Panc1 (cell line): ENCODE results near the gene ATXN10. TPM values are rescaled to one million over a fixed set of nuclear protein-coding genes. Genes with fewer than 3 reads are reported as not detected.

Source experiments
- ATAC-seq: fragments of 200-7000 bp; cut with Tn5 transposase; 2 replicates; pipeline ENCODE4 v1.9.1; 2020; ENCODE audit warnings: mild to moderate bottlenecking, moderate library complexity
- BruUV-seq: library from RNA; stranded (reverse); fragments of 400-500 nt; replicated peaks from 2 replicates; lab custom pipeline; 2021; lab: Mats Ljungman, UMichigan
- CTCF ChIA-PET: fragments of 300-600 bp; sonication (Branson Sonifier 250); formaldehyde crosslinking; loops from one replicate; lab custom pipeline; 2022; ENCODE audit warnings: antibody characterized with exemption; lab: Charles Lee
- POLR2A ChIA-PET: fragments of 300-600 bp; sonication (Branson Sonifier 250); formaldehyde crosslinking; loops from one replicate; lab custom pipeline; 2022; ENCODE audit warnings: antibody characterized with exemption; lab: Charles Lee
- DNase-seq: peaks from one replicate; pipeline ENCODE4 v3.0.0-alpha.2; 2010; ENCODE audit warnings: low read depth, low spot score
- H3K27ac ChIP-seq: 2 replicates; pipeline ENCODE4 v1.5.1; 2011; ENCODE audit warnings: mild to moderate bottlenecking, low read length, inconsistent platforms
- H3K27me3 ChIP-seq: fragments of 200-500 bp; sonication (Bioruptor generic); 2 replicates; pipeline ENCODE4 v1.6.0; 2014; ENCODE audit warnings: low read length, inconsistent platforms; ENCODE audit not compliant: control insufficient read depth, insufficient read depth
- H3K36me3 ChIP-seq: fragments of 200-500 bp; sonication (Bioruptor generic); 2 replicates; pipeline ENCODE4 v1.5.1; 2014; ENCODE audit warnings: inconsistent platforms, mild to moderate bottlenecking, low read length, moderate library complexity; ENCODE audit not compliant: control insufficient read depth, insufficient read depth
- H3K4me1 ChIP-seq: 2 replicates; pipeline ENCODE4 v1.5.1; 2011; ENCODE audit warnings: inconsistent platforms, mild to moderate bottlenecking, low read length, moderate library complexity; ENCODE audit not compliant: control insufficient read depth, insufficient read depth
- H3K4me3 ChIP-seq, 2 experiments: 2 replicates each; pipeline ENCODE4 v1.5.1; 2011 to 2012; ENCODE audit warnings: low read depth in 2 of 2, low read length in 2 of 2, mild to moderate bottlenecking in 2 of 2, inconsistent platforms in 1 of 2, moderate library complexity in 1 of 2
- H3K9me3 ChIP-seq: fragments of 200-500 bp; sonication (Bioruptor generic); 2 replicates; pipeline ENCODE4 v1.5.1; 2014; ENCODE audit warnings: low read depth, mild to moderate bottlenecking, inconsistent platforms, low read length, moderate library complexity; ENCODE audit not compliant: control insufficient read depth, insufficient read depth
- POLR2AphosphoS5 ChIP-seq: IDR thresholded peaks from 2 replicates; pipeline ENCODE4 v1.6.1; 2012; ENCODE audit warnings: mild to moderate bottlenecking, low read depth, low read length, moderate library complexity
- SIN3A ChIP-seq: IDR thresholded peaks from 2 replicates; pipeline ENCODE4 v1.6.1; 2012; ENCODE audit warnings: low read depth, mild to moderate bottlenecking, low read length, moderate library complexity, borderline replicate concordance; ENCODE audit not compliant: insufficient read depth
- TCF7L2 ChIP-seq: IDR thresholded peaks from 2 replicates; pipeline ENCODE4 v1.6.1; 2011; ENCODE audit warnings: mild to moderate bottlenecking, low read depth, low read length, inconsistent platforms
- in situ Hi-C: cut with HindIII; loops from 2 replicates; pipeline ENCODE4 v1.10.0; 2016; ENCODE audit warnings: low sequenced_read_pairs, low pct_unique_long_range_greater_than_20kb
- intact Hi-C: fragments of 100-400 bp; cut with micrococcal nuclease; formaldehyde crosslinking; loops from one replicate; pipeline ENCODE4 v1.10.0; 2022; ENCODE audit not compliant: unreplicated experiment
- total RNA-seq: library from RNA; stranded (reverse); gene quantifications from one replicate; pipeline ENCODE4 v1.2.1, GENCODE V29; 2021; ENCODE audit not compliant: unreplicated experiment
- TF ChIP-seq, protein P1 (sequence below): fragments of 450-650 bp; IDR thresholded peaks from 2 replicates; pipeline ENCODE4 v1.5.1; 2017; ENCODE audit warnings: mild to moderate bottlenecking
- TF ChIP-seq, protein P2 (sequence below), 2 experiments: IDR thresholded peaks; 2 replicates each; pipeline ENCODE4 v1.6.1; 2011 to 2012; ENCODE audit warnings: low read depth in 2 of 2, control low read depth in 1 of 2, low read length in 1 of 2, mild to moderate bottlenecking in 1 of 2, moderate library complexity in 1 of 2; ENCODE audit not compliant: insufficient read depth in 1 of 2

Gene ATXN10
- total RNA-seq, 1 experiment from 2014 or later, result 184 TPM

DNA sequence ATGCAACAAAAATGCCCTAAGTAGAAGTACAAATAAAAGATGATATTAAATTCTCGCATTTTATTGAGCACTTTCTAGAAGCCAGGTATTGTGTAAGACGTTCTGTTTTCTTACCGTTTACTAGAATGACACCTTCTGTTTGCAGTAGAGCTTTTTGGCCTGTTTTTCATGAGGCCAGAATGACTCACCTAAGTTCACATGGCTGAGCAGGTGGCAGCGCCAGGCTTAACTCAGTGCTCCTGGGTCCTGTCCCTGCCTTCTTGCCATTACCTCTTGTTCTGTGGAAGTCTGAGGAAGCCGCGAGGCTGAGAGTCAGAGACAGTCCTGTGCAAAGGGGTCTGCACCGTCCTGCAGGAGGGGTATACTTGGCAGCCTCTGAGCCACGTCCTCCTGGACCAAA, 113.8 kb downstream of the ATXN10 start:
- DNase-seq (no peak), ATAC-seq (no peak)
- Histone ChIP-seq H3K4me3 (no peak overlapping the region), H3K27ac (peak overlapping the region; percentile 48), H3K4me1 (peaks cover 15% of the 10 kb centered on the region; the same call in 1 of the 2 replicates), H3K27me3 (no peaks in the 10 kb centered on the region), H3K36me3 (no peaks in the 10 kb centered on the region; the same call in 1 of the 2 replicates), H3K9me3 (no peaks in the 10 kb centered on the region)
- ChIA-PET POLR2A (no interaction called here), CTCF (no interaction called here)
- TF ChIP-seq, protein P1, sequence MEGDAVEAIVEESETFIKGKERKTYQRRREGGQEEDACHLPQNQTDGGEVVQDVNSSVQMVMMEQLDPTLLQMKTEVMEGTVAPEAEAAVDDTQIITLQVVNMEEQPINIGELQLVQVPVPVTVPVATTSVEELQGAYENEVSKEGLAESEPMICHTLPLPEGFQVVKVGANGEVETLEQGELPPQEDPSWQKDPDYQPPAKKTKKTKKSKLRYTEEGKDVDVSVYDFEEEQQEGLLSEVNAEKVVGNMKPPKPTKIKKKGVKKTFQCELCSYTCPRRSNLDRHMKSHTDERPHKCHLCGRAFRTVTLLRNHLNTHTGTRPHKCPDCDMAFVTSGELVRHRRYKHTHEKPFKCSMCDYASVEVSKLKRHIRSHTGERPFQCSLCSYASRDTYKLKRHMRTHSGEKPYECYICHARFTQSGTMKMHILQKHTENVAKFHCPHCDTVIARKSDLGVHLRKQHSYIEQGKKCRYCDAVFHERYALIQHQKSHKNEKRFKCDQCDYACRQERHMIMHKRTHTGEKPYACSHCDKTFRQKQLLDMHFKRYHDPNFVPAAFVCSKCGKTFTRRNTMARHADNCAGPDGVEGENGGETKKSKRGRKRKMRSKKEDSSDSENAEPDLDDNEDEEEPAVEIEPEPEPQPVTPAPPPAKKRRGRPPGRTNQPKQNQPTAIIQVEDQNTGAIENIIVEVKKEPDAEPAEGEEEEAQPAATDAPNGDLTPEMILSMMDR, result no peak
- no peak for TF ChIP-seq TCF7L2
- TF ChIP-seq, protein P2, sequence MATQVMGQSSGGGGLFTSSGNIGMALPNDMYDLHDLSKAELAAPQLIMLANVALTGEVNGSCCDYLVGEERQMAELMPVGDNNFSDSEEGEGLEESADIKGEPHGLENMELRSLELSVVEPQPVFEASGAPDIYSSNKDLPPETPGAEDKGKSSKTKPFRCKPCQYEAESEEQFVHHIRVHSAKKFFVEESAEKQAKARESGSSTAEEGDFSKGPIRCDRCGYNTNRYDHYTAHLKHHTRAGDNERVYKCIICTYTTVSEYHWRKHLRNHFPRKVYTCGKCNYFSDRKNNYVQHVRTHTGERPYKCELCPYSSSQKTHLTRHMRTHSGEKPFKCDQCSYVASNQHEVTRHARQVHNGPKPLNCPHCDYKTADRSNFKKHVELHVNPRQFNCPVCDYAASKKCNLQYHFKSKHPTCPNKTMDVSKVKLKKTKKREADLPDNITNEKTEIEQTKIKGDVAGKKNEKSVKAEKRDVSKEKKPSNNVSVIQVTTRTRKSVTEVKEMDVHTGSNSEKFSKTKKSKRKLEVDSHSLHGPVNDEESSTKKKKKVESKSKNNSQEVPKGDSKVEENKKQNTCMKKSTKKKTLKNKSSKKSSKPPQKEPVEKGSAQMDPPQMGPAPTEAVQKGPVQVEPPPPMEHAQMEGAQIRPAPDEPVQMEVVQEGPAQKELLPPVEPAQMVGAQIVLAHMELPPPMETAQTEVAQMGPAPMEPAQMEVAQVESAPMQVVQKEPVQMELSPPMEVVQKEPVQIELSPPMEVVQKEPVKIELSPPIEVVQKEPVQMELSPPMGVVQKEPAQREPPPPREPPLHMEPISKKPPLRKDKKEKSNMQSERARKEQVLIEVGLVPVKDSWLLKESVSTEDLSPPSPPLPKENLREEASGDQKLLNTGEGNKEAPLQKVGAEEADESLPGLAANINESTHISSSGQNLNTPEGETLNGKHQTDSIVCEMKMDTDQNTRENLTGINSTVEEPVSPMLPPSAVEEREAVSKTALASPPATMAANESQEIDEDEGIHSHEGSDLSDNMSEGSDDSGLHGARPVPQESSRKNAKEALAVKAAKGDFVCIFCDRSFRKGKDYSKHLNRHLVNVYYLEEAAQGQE (IDR thresholded peaks at IDR 0.05; ENCODE audit: insufficient read depth in 1 of 2, low read depth in 2 of 2, low read length in 1 of 2), result no peak
- no peak for TF ChIP-seq SIN3A
- TF ChIP-seq POLR2AphosphoS5, result no peak
- no TSS peak for BruUV-seq
- in situ Hi-C loops, result no loop called here
- intact Hi-C loops, result no loop called here

GRCh38 chr22:45786726-45787125, 115.1 kb downstream of the ATXN10 start:
- no peak for ATAC-seq
- POLR2A ChIA-PET, result no interaction called here
- intact Hi-C loops, result no loop called here
- no peaks in the 10 kb centered on the region for H3K27me3 ChIP-seq
- no peaks in the 10 kb centered on the region for H3K9me3 ChIP-seq
- no peaks in the 10 kb centered on the region; the same call in 1 of the 2 replicates for H3K36me3 ChIP-seq
- no TSS peak for BruUV-seq
- TF ChIP-seq, protein P2 (IDR thresholded peaks at IDR 0.05; ENCODE audit: insufficient read depth in 1 of 2, low read depth in 2 of 2, low read length in 1 of 2), result no peak
- CTCF ChIA-PET, result no interaction called here
- H3K4me3 ChIP-seq, result no peak overlapping the region
- peaks cover 15% of the 10 kb centered on the region; the same call in 1 of the 2 replicates for H3K4me1 ChIP-seq
- in situ Hi-C loops, result no loop called here
- H3K27ac ChIP-seq, result no peak overlapping the region
- DNase-seq, result no peak
